Breast epithelium (tissue), 3 donors: ENCODE measurements around the gene C1QTNF3.

Source experiments
- CTCF ChIP-seq, 3 donors: fragments of 450-650 bp; IDR thresholded peaks; one replicate each; pipeline ENCODE4 v1.5.1; 2016 to 2017; ENCODE audit warnings: antibody characterized with exemption in 3 of 3, mild to moderate bottlenecking in 3 of 3, moderate library complexity in 3 of 3
- POLR2A ChIP-seq: fragments of 450-650 bp; IDR thresholded peaks from one replicate; pipeline ENCODE4 v1.6.1; 2016; ENCODE audit warnings: antibody characterized with exemption, mild to moderate bottlenecking, moderate library complexity

GRCh38 chr5:34047143-34047542 is 4.1 kb upstream of the C1QTNF3 start:
- TF ChIP-seq CTCF (IDR thresholded peaks at IDR 0.05) (no peak), POLR2A (no peak)
